ENCODE results near the gene HTD2.

HTD2 gene

GRCh38 chr3:58355179-58355578 lies 48.9 kb downstream of the HTD2 start:
- no peak for DNase-seq (ENCODE audit: low read depth in 1 of 2, low spot score in 1 of 2)

GRCh38 chr3:58356054-58356453 lies 49.7 kb downstream of the HTD2 start:
- no peak for DNase-seq (ENCODE audit: low read depth in 1 of 2, low spot score in 1 of 2)

GRCh38 chr3:58357402-58357801 lies 51.1 kb downstream of the HTD2 start:
- no peak for DNase-seq (ENCODE audit: low read depth in 1 of 2, low spot score in 1 of 2)

- no peak for DNase-seq (ENCODE audit: low read depth in 1 of 2, low spot score in 1 of 2)
These were observed 51.8 kb downstream of the HTD2 start for GRCh38 chr3:58358092-58358491.

GRCh38 chr3:58358808-58359207 lies 52.5 kb downstream of the HTD2 start:
- DNase-seq (ENCODE audit: low read depth in 1 of 2, low spot score in 1 of 2), result no peak

- DNase-seq (ENCODE audit: low read depth in 1 of 2, low spot score in 1 of 2), result no peak
These were observed 53.3 kb downstream of the HTD2 start for GRCh38 chr3:58359621-58360020.

GRCh38 chr3:58361866-58362265 lies 55.5 kb downstream of the HTD2 start:
- no peak for DNase-seq (ENCODE audit: low read depth in 1 of 2, low spot score in 1 of 2)

GRCh38 chr3:58366699-58367098 lies 60.4 kb downstream of the HTD2 start:
- DNase-seq (ENCODE audit: low read depth in 1 of 2, low spot score in 1 of 2), result no peak

GRCh38 chr3:58369038-58369437 lies 62.7 kb downstream of the HTD2 start:
- no peak for DNase-seq (ENCODE audit: low read depth in 1 of 2, low spot score in 1 of 2)
